WTC11 (cell line): ENCODE data around the gene TMEM178A. TPM values are rescaled to one million over a fixed set of nuclear protein-coding genes. Genes with fewer than 3 reads are reported as not detected.

ENCODE experiments used
- ATAC-seq: fragments of 200-7000 bp; cut with Tn5 transposase; 2 replicates; pipeline ENCODE4 v1.10.0; 2021; ENCODE audit warnings: mild to moderate bottlenecking, moderate library complexity
- CTCF ChIA-PET: fragments of 300-600 bp; sonication (Branson Sonifier 250); formaldehyde crosslinking; loops from one replicate; lab custom pipeline; 2021; ENCODE audit warnings: antibody characterized with exemption; lab: Charles Lee
- POLR2A ChIA-PET: fragments of 350-600 bp; sonication (Branson Sonifier 250); formaldehyde crosslinking; loops from one replicate; lab custom pipeline; 2021; ENCODE audit warnings: antibody characterized with exemption; lab: Charles Lee
- DNase-seq: peaks from one replicate; pipeline ENCODE4 v3.0.0; 2021; ENCODE audit warnings: low spot score
- H3K27ac Mint-ChIP-seq: 2 replicates; pipeline ENCODE4 v1.8.0; 2021; ENCODE audit warnings: mixed read lengths
- H3K27me3 Mint-ChIP-seq: 2 replicates; pipeline ENCODE4 v1.8.0; 2021; ENCODE audit warnings: low read depth, mild to moderate bottlenecking, moderate library complexity, mixed read lengths
- H3K36me3 Mint-ChIP-seq: 2 replicates; pipeline ENCODE4 v1.8.0; 2021; ENCODE audit warnings: mixed read lengths
- H3K4me1 Mint-ChIP-seq: 2 replicates; pipeline ENCODE4 v1.8.0; 2022; ENCODE audit warnings: mixed read lengths
- H3K4me3 Mint-ChIP-seq: 2 replicates; pipeline ENCODE4 v1.8.0; 2021; ENCODE audit warnings: mild to moderate bottlenecking, moderate library complexity, mixed read lengths
- H3K9me3 Mint-ChIP-seq: 2 replicates; pipeline ENCODE4 v1.8.0; 2021; ENCODE audit warnings: mixed read lengths
- AFF4 ChIP-seq: sonication (generic); formaldehyde crosslinking; IDR thresholded peaks from 2 replicates; pipeline ENCODE4 v1.8.1; 2023; ENCODE audit warnings: mild to moderate bottlenecking, missing genetic modification reagents, borderline replicate concordance
- ARID4B ChIP-seq: sonication (generic); formaldehyde crosslinking; IDR thresholded peaks from 2 replicates; pipeline ENCODE4 v1.8.0; 2023; ENCODE audit warnings: missing genetic modification reagents, mild to moderate bottlenecking, borderline replicate concordance
- ATF6 ChIP-seq: sonication (generic); formaldehyde crosslinking; IDR thresholded peaks from 2 replicates; pipeline ENCODE4 v1.8.1; 2023; ENCODE audit warnings: mild to moderate bottlenecking, missing genetic modification reagents
- ETV6 ChIP-seq: sonication (generic); formaldehyde crosslinking; IDR thresholded peaks from 2 replicates; pipeline ENCODE4 v1.8.1; 2022; ENCODE audit warnings: mild to moderate bottlenecking, missing genetic modification reagents
- MLX ChIP-seq: sonication (generic); formaldehyde crosslinking; IDR thresholded peaks from 2 replicates; pipeline ENCODE4 v1.8.1; 2023; ENCODE audit warnings: mild to moderate bottlenecking, missing genetic modification reagents, moderate library complexity
- MXD4 ChIP-seq: fragments of 250-450 bp; sonication (Bioruptor Pico); IDR thresholded peaks from 2 replicates; pipeline ENCODE4 v1.8.0; 2021; ENCODE audit warnings: mild to moderate bottlenecking, moderate library complexity, borderline replicate concordance
- NFATC4 ChIP-seq: fragments of 250-450 bp; sonication (Bioruptor Pico); IDR thresholded peaks from 2 replicates; pipeline ENCODE4 v1.9.0; 2021; ENCODE audit warnings: mild to moderate bottlenecking
- SOX15 ChIP-seq: fragments of 250-450 bp; sonication (Bioruptor Pico); IDR thresholded peaks from 2 replicates; pipeline ENCODE4 v1.9.0; 2021; ENCODE audit warnings: mild to moderate bottlenecking
- TP53 ChIP-seq: sonication (generic); formaldehyde crosslinking; IDR thresholded peaks from 2 replicates; pipeline ENCODE4 v1.8.1; 2023; ENCODE audit warnings: mild to moderate bottlenecking, missing genetic modification reagents
- USF2 ChIP-seq: sonication (generic); formaldehyde crosslinking; IDR thresholded peaks from 2 replicates; pipeline ENCODE4 v1.8.1; 2023; ENCODE audit warnings: mild to moderate bottlenecking, missing genetic modification reagents, moderate library complexity
- ZBTB43 ChIP-seq: sonication (generic); formaldehyde crosslinking; IDR thresholded peaks from 2 replicates; pipeline ENCODE4 v1.8.1; 2023; ENCODE audit warnings: mild to moderate bottlenecking, missing genetic modification reagents
- ZNF138 ChIP-seq: sonication (generic); formaldehyde crosslinking; conservative IDR thresholded peaks from 2 replicates; pipeline ENCODE4 v1.8.1; 2022; ENCODE audit warnings: mild to moderate bottlenecking, moderate library complexity, missing genetic modification reagents
- total RNA-seq: library from RNA; stranded (reverse); gene quantifications from 3 replicates; pipeline ENCODE4 v1.2.3, GENCODE V29; 2021
- TF ChIP-seq, protein P1 (sequence below): sonication (generic); formaldehyde crosslinking; IDR thresholded peaks from 2 replicates; pipeline ENCODE4 v1.8.1; 2022; ENCODE audit warnings: mild to moderate bottlenecking, missing genetic modification reagents, moderate library complexity, borderline replicate concordance
- TF ChIP-seq, protein P2 (sequence below): sonication (generic); formaldehyde crosslinking; IDR thresholded peaks from 2 replicates; pipeline ENCODE4 v1.8.0; 2022; ENCODE audit warnings: mild to moderate bottlenecking, missing genetic modification reagents
- TF ChIP-seq, protein P3 (sequence below): fragments of 250-450 bp; sonication (Bioruptor Pico); IDR thresholded peaks from 2 replicates; pipeline ENCODE4 v1.9.0; 2021; ENCODE audit warnings: mild to moderate bottlenecking
- TF ChIP-seq, protein P4 (sequence below): sonication (generic); formaldehyde crosslinking; conservative IDR thresholded peaks from 2 replicates; pipeline ENCODE4 v1.8.1; 2022; ENCODE audit warnings: mild to moderate bottlenecking, missing genetic modification reagents

TMEM178A gene
- total RNA-seq, 1 experiment from 2014 or later = 14.5 TPM

DNA sequence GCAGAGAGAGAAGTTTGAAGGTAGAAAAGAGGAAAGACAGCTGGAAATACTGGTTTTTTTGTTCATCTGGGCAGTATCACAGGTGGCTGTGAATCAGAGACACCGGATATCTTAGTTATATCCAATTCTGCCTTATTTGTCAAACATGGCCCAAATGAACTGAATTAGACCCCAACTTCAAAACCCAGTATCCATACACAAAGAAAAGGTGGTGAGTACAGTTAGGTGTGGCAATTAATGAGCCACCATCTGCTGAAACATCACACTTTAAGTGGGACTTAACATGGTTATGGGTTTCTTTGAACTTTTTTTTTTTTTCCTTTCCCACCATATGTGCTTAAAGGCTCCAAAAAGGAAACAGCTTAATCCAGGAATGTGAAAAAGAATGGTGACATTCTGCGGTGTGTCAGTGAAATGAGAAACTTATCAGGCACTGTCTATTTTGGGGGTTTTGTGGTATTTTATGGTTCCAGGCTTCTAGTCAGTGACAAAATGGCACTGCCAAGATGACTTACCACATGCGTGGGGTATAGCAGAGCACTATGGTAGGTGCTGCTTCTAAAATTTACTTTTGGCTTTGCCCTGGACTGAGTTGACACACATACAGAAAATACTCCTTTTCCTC is 5.0 kb upstream of the TMEM178A start:
- DNase-seq (no peak), ATAC-seq (no peak)
- Mint-ChIP-seq H3K36me3 (no peaks in the 10 kb centered on the region), H3K27ac (no peak overlapping the region), H3K27me3 (peaks cover 17% of the 10 kb centered on the region), H3K4me1 (peaks cover 30% of the 10 kb centered on the region), H3K9me3 (no peaks in the 10 kb centered on the region), H3K4me3 (no peak overlapping the region)
- CTCF ChIA-PET = no interaction called here
- POLR2A ChIA-PET = no interaction called here
- TF ChIP-seq ZNF138 = no peak
- no peak for TF ChIP-seq AFF4 (CRISPR knock-in tag)
- TF ChIP-seq, protein P1, sequence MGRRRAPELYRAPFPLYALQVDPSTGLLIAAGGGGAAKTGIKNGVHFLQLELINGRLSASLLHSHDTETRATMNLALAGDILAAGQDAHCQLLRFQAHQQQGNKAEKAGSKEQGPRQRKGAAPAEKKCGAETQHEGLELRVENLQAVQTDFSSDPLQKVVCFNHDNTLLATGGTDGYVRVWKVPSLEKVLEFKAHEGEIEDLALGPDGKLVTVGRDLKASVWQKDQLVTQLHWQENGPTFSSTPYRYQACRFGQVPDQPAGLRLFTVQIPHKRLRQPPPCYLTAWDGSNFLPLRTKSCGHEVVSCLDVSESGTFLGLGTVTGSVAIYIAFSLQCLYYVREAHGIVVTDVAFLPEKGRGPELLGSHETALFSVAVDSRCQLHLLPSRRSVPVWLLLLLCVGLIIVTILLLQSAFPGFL (CRISPR knock-in tag) = no peak
- TF ChIP-seq ARID4B (CRISPR knock-in tag) = no peak
- TF ChIP-seq, protein P2, sequence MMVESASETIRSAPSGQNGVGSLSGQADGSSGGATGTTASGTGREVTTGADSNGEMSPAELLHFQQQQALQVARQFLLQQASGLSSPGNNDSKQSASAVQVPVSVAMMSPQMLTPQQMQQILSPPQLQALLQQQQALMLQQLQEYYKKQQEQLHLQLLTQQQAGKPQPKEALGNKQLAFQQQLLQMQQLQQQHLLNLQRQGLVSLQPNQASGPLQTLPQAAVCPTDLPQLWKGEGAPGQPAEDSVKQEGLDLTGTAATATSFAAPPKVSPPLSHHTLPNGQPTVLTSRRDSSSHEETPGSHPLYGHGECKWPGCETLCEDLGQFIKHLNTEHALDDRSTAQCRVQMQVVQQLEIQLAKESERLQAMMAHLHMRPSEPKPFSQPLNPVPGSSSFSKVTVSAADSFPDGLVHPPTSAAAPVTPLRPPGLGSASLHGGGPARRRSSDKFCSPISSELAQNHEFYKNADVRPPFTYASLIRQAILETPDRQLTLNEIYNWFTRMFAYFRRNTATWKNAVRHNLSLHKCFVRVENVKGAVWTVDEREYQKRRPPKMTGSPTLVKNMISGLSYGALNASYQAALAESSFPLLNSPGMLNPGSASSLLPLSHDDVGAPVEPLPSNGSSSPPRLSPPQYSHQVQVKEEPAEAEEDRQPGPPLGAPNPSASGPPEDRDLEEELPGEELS = no peak
- no peak for TF ChIP-seq ATF6
- TF ChIP-seq SOX15 (CRISPR knock-in tag) = no peak
- TF ChIP-seq MLX (CRISPR knock-in tag) = no peak
- no peak for TF ChIP-seq ZBTB43 (CRISPR knock-in tag)
- TF ChIP-seq NFATC4 = no peak
- TF ChIP-seq MXD4 = no peak
- TF ChIP-seq, protein P3, sequence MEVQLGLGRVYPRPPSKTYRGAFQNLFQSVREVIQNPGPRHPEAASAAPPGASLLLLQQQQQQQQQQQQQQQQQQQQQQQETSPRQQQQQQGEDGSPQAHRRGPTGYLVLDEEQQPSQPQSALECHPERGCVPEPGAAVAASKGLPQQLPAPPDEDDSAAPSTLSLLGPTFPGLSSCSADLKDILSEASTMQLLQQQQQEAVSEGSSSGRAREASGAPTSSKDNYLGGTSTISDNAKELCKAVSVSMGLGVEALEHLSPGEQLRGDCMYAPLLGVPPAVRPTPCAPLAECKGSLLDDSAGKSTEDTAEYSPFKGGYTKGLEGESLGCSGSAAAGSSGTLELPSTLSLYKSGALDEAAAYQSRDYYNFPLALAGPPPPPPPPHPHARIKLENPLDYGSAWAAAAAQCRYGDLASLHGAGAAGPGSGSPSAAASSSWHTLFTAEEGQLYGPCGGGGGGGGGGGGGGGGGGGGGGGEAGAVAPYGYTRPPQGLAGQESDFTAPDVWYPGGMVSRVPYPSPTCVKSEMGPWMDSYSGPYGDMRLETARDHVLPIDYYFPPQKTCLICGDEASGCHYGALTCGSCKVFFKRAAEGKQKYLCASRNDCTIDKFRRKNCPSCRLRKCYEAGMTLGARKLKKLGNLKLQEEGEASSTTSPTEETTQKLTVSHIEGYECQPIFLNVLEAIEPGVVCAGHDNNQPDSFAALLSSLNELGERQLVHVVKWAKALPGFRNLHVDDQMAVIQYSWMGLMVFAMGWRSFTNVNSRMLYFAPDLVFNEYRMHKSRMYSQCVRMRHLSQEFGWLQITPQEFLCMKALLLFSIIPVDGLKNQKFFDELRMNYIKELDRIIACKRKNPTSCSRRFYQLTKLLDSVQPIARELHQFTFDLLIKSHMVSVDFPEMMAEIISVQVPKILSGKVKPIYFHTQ (CRISPR knock-in tag) = no peak
- TF ChIP-seq ETV6 (CRISPR knock-in tag) = no peak
- TF ChIP-seq, protein P4, sequence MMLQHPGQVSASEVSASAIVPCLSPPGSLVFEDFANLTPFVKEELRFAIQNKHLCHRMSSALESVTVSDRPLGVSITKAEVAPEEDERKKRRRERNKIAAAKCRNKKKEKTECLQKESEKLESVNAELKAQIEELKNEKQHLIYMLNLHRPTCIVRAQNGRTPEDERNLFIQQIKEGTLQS = no peak
- TF ChIP-seq USF2 (CRISPR knock-in tag) = no peak
- no peak for TF ChIP-seq TP53 (CRISPR knock-in tag)
